Loucy (cell line): ENCODE results near the gene SPDEF.

Source experiments
- EZH2phosphoT487 ChIP-seq: fragments of 200-600 bp; IDR thresholded peaks from 2 replicates; pipeline ENCODE4 v1.6.1; 2018; ENCODE audit warnings: antibody characterized with exemption, mild to moderate bottlenecking, moderate library complexity, borderline replicate concordance
- TF ChIP-seq, protein P1 (sequence below): fragments of 200-600 bp; sonication (generic); conservative IDR thresholded peaks from 2 replicates; pipeline ENCODE4 v1.5.1; 2014; ENCODE audit warnings: mild to moderate bottlenecking, antibody characterized with exemption, low read length

GRCh38 chr6:34565722-34566137, 9.6 kb upstream of the SPDEF start:
- TF ChIP-seq, protein P1, sequence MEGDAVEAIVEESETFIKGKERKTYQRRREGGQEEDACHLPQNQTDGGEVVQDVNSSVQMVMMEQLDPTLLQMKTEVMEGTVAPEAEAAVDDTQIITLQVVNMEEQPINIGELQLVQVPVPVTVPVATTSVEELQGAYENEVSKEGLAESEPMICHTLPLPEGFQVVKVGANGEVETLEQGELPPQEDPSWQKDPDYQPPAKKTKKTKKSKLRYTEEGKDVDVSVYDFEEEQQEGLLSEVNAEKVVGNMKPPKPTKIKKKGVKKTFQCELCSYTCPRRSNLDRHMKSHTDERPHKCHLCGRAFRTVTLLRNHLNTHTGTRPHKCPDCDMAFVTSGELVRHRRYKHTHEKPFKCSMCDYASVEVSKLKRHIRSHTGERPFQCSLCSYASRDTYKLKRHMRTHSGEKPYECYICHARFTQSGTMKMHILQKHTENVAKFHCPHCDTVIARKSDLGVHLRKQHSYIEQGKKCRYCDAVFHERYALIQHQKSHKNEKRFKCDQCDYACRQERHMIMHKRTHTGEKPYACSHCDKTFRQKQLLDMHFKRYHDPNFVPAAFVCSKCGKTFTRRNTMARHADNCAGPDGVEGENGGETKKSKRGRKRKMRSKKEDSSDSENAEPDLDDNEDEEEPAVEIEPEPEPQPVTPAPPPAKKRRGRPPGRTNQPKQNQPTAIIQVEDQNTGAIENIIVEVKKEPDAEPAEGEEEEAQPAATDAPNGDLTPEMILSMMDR, result no peak
- TF ChIP-seq EZH2phosphoT487, result no peak
